ENCODE results near the gene FAXC. TPM values are rescaled to one million over a fixed set of nuclear protein-coding genes. Genes with fewer than 3 reads are reported as not detected.

The FAXC gene
- total and polyA plus RNA-seq, 2 of the 8 experiments (the other 6 are each of a cell fraction or from before 2014, with no cell fraction given) = 23.2 to 29.8 TPM

DNA sequence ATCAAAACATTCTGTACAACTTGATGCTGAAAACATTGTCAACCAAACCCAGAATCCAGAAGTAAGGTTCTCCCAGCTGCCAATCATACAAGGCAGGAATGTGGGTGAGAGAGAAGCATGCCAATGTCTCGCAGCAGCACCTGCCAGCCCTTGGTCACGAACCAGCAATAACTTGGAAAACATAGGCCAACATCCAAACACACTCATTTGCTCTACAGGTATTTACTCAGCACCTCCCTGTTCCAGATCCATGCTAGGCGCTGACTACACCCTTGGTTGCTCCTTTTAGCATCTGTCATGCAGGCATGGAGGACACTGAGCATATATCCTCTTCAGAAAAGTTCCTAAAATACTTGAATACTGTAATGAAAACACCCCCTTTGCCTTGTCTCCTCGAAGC, 63.6 kb downstream of the FAXC start:
- no peaks in the 10 kb centered on the region for H3K79me1 ChIP-seq (ENCODE audit: low read depth, low read length)
- H3K9ac ChIP-seq (replicated peaks in 1 of 4; ENCODE audit: extremely low read depth in 1 of 4, low read depth in 3 of 4, low read length in 3 of 4) = no peak overlapping the region
- H3K4me1 ChIP-seq (replicated peaks in 1 of 4; ENCODE audit: control insufficient read depth in 3 of 4, insufficient read depth in 4 of 4, low read length in 3 of 4) = peaks cover 0 to 5% (median 0%) of the 10 kb centered on the region in 4 experiments; a peak in 1 of 7 replicates
- no peak overlapping the region for H3K27ac ChIP-seq (ENCODE audit: low read depth, low read length)
- WGBS, 2 experiments (ENCODE audit: extremely low coverage in 1 of 2, insufficient coverage in 1 of 2, insufficient read length in 1 of 2, insufficient replicate concordance in 2 of 2, low coverage in 1 of 2, low lambda C conversion rate in 2 of 2, missing lambda C conversion rate in 1 of 2) = 85% methylated on average over 4 of the region's 4 CpGs; no CpG with 5 or more reads in 1 of the 2 experiments
- 0 out of 2 replicates have a peak overlapping the region, but pooled peaks have one; percentile 60 for H2AK5ac ChIP-seq (ENCODE audit: low read depth, low read length)
- no peak overlapping the region for H2BK15ac ChIP-seq (ENCODE audit: low read length)
- no peaks in the 10 kb centered on the region for H3K27me3 ChIP-seq (replicated peaks in 1 of 4; ENCODE audit: control insufficient read depth in 3 of 4, extremely low read depth in 1 of 4, insufficient read depth in 3 of 4, low read length in 3 of 4)
- 0 out of 2 replicates have a peak overlapping the region, but pooled peaks have one; percentile 22 for H2BK12ac ChIP-seq (ENCODE audit: low read depth, low read length)
- no peak for FAIRE-seq
- H2BK5ac ChIP-seq (ENCODE audit: low read depth, low read length) = no peak overlapping the region
- DNase-seq (ENCODE audit: low read depth in 1 of 2, low spot score in 2 of 2) = no peak
- H3K56ac ChIP-seq (replicated peaks; ENCODE audit: insufficient read length, low read depth, low read length) = no peak overlapping the region
- H3K4ac ChIP-seq (replicated peaks; ENCODE audit: insufficient read length, low read depth, low read length) = no peak overlapping the region
- H4K20me1 ChIP-seq (replicated peaks in 1 of 2; ENCODE audit: control insufficient read depth in 1 of 2, insufficient read depth in 2 of 2, low read length in 2 of 2) = peaks cover 0 to 3% of the 10 kb centered on the region in 2 experiments
- no peaks in the 10 kb centered on the region for H3K79me2 ChIP-seq (ENCODE audit: control insufficient read depth in 1 of 2, insufficient read depth in 2 of 2, low read length in 2 of 2)
- H2BK20ac ChIP-seq (ENCODE audit: low read length) = no peak overlapping the region
- no peak overlapping the region for H2BK120ac ChIP-seq (replicated peaks; ENCODE audit: low read depth, low read length)
- no peak overlapping the region for H3K4me2 ChIP-seq (ENCODE audit: insufficient read depth in 1 of 2, low read depth in 2 of 2, low read length in 2 of 2)
- H3K36me3 ChIP-seq (ENCODE audit: control insufficient read depth in 2 of 4, insufficient read depth in 4 of 4, low read length in 3 of 4) = no peaks in the 10 kb centered on the region; a peak in 1 of 8 replicates
- no peak overlapping the region for H3K4me3 ChIP-seq (ENCODE audit: extremely low read depth in 1 of 4, insufficient read depth in 2 of 4, low read depth in 3 of 4, low read length in 4 of 4)
- H2AFZ ChIP-seq (ENCODE audit: low read length) = no peak overlapping the region
- H4K5ac ChIP-seq (ENCODE audit: insufficient read length, low read depth, low read length) = no peak overlapping the region
- POLR2A ChIA-PET (ENCODE audit: partially characterized antibody) = no interaction called here
- no peak overlapping the region for H3K14ac ChIP-seq (ENCODE audit: insufficient read length)
- no peak overlapping the region for H4K91ac ChIP-seq (replicated peaks; ENCODE audit: insufficient read length, low read length)
- H3K23ac ChIP-seq (ENCODE audit: insufficient read length) = no peak overlapping the region
- peaks cover 3% of the 10 kb centered on the region; the same call in 1 of the 2 replicates for H3K23me2 ChIP-seq (ENCODE audit: low read depth, low read length)
- CTCF ChIA-PET (ENCODE audit: partially characterized antibody) = interaction anchor here (0.6 to 3.2 kb wide), 2 partner anchors 10 to 42 kb away, joined by 3 to 8 read pairs; no protein-coding TSS in a partner anchor
- no peaks in the 10 kb centered on the region for H3K9me3 ChIP-seq (ENCODE audit: insufficient read depth in 2 of 2, low read depth in 1 of 2, low read length in 1 of 2)
- H4K8ac ChIP-seq (ENCODE audit: extremely low read depth, insufficient read depth, low read length) = no peak overlapping the region
- H3K18ac ChIP-seq (ENCODE audit: extremely low read depth, low read length) = no peak overlapping the region
- TF ChIP-seq BRCA1 (IDR thresholded peaks at IDR 0.05; ENCODE audit: low read depth, low read length) (no peak), TAF1 (IDR thresholded peaks at IDR 0.05; ENCODE audit: low read depth, low read length) (no peak), RBBP5 (IDR thresholded peaks at IDR 0.05; ENCODE audit: borderline replicate concordance, low read depth, low read length) (no peak), RNF2 (IDR thresholded peaks at IDR 0.05; ENCODE audit: borderline replicate concordance, low read depth, low read length, missing control alignments, poor library complexity, severe bottlenecking) (no peak), YY1 (IDR thresholded peaks at IDR 0.05; ENCODE audit: low read depth, low read length) (no peak), HDAC6 (IDR thresholded peaks at IDR 0.05; ENCODE audit: low read depth, low read length) (no peak), SIN3A (conservative IDR thresholded peaks at IDR 0.05 in 1 of 2, IDR thresholded peaks at IDR 0.05 in 1 of 2; ENCODE audit: low read depth in 1 of 2, low read length in 2 of 2) (no peak), POLR2AphosphoS5 (IDR thresholded peaks at IDR 0.05; ENCODE audit: low read depth, low read length) (no peak), TBP (IDR thresholded peaks at IDR 0.05; ENCODE audit: low read depth, low read length) (no peak), PHF8 (conservative IDR thresholded peaks at IDR 0.05; ENCODE audit: low read depth, low read length) (no peak), SP2 (IDR thresholded peaks at IDR 0.05; ENCODE audit: low read length) (no peak), CHD1 (IDR thresholded peaks at IDR 0.05; ENCODE audit: low read depth, low read length) (no peak), TAF7 (optimal IDR thresholded peaks at IDR 0.05; ENCODE audit: borderline replicate concordance, low read depth, low read length) (no peak)
- TF ChIP-seq, protein P1, sequence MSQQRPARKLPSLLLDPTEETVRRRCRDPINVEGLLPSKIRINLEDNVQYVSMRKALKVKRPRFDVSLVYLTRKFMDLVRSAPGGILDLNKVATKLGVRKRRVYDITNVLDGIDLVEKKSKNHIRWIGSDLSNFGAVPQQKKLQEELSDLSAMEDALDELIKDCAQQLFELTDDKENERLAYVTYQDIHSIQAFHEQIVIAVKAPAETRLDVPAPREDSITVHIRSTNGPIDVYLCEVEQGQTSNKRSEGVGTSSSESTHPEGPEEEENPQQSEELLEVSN (IDR thresholded peaks at IDR 0.05) = no peak
